Measurements from ENCODE around the gene SPOCD1. TPM values are rescaled to one million over a fixed set of nuclear protein-coding genes. Genes with fewer than 3 reads are reported as not detected.

SPOCD1 gene
- total and polyA plus RNA-seq, 9 donors: 0.13 to 0.75 (median 0.51) TPM

DNA sequence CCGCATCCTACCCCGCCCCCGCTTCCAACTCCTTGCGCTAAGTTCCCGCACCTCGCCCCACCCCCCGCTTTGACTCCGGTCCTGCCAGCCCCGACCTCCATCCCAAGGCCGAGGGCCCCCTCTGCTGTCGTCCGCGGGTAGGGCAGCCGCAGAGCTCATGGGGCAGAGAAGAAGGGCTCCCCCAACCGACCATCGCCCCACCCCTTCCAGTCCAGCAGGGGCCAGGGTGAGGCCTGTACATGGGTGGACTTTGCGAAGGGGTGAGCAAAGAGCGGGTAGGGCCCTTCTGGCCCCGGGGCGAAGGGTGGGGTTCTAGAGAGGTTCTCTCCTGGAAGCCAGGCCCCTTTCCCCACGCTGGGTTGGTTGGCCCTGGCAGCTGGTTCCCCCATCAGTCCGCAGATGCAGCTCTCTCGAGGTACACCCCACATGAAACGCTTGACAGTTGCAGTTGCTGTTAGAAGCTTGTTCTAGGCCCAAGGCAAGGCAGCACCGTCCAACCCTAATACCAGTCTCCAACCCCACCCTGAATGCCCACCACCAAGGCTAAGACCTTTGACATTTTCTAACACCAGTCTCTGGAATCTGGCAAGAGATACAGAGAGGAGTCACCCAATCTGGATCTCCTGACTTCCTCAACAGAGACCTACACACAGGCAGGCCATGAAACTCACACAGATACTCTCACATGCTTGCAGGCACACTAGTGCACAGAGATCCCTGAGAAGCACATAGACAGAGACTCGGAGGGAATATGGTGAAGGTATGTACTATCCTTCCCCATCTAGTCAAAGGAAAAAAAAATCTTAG is 26.4 kb downstream of the SPOCD1 start:
- Histone ChIP-seq H3K4me3 (ENCODE audit: low read length) (peak overlapping the region; percentile 63), H3K27me3 (ENCODE audit: control insufficient read depth, insufficient read depth, low read length) (no peaks in the 10 kb centered on the region), H3K9me3 (replicated peaks; ENCODE audit: control insufficient read depth, low read depth, low read length) (no peaks in the 10 kb centered on the region), H3K4me1 (ENCODE audit: control insufficient read depth, insufficient read depth, low read length) (peaks cover 18% of the 10 kb centered on the region), H3K36me3 (ENCODE audit: control insufficient read depth, insufficient read depth, low read length) (no peaks in the 10 kb centered on the region), H3K27ac (ENCODE audit: low read length) (peak overlapping the region; percentile 88)
- WGBS (ENCODE audit: insufficient coverage): 13% methylated on average over 13 of the region's 26 CpGs
- DNase-seq: peak; percentile 94

DNA sequence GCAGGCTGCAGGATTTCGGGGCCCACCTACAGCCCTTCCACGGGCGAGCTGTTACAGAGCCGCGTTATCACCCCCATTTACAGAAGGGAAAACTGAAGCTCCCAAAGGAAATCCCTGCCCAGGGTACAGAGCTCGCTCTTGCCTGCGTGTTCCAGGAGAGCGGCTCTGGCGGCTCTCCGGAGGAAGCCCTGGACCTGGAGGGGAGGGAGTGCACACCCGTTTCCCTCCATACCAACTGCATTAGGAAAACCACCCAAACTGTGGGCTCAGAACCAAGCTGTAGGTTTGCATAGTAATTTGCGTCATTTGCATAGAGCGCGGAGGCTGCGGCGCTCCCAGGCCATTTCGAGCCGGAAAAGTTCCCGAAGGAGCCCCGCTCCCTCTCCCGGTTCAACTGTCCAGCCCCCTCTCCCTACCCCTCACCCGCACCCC is 27.0 kb downstream of the SPOCD1 start:
- peak; percentile 90 for DNase-seq

DNA sequence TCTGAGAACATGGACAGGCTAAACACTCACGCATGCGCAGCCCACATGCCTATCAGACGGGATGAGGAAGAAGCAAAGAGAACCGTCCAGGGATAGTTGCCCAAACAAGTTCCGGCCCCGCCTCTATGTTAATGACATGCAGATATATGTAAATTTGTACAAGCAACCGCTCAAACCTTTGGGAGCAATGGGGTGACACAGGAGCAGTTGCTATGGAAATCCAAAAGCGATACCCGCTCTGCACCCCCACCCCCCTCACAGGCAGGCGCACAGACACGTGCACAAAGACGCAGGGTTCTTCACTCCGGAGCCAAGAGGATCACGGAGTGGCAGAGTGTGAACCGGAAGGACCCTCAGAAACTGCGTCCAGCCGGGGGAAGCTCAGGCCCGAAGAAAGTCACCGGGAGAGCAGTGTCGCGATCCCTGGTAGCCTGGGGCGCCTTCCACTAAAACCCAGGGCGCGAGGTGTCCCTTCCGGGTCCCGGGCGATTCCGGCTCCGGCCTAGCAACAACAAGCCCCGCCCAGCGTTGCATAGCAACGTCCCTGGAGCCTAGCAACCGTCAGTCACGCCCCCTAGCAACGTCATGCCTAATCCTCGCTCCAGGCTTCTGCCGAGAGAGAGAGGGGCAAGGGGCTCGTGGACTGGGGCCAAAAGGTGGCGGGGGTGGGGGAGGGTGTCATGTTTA is 27.5 kb downstream of the SPOCD1 start:
- WGBS (ENCODE audit: insufficient coverage): 0% methylated on average over 21 of the region's 39 CpGs
- H3K4me1 ChIP-seq (ENCODE audit: control insufficient read depth, insufficient read depth, low read length): peaks cover 18% of the 10 kb centered on the region
- no peaks in the 10 kb centered on the region for H3K27me3 ChIP-seq (ENCODE audit: control insufficient read depth, insufficient read depth, low read length)
- peak overlapping the region; percentile 88 for H3K27ac ChIP-seq (ENCODE audit: low read length)
- no peaks in the 10 kb centered on the region for H3K36me3 ChIP-seq (ENCODE audit: control insufficient read depth, insufficient read depth, low read length)
- DNase-seq: peak; percentile 93
- no peaks in the 10 kb centered on the region for H3K9me3 ChIP-seq (replicated peaks; ENCODE audit: control insufficient read depth, low read depth, low read length)
- peak overlapping the region; percentile 63 for H3K4me3 ChIP-seq (ENCODE audit: low read length)

More for the DNA sequence above, 27.0 kb downstream of the SPOCD1 start:
- peaks cover 18% of the 10 kb centered on the region for H3K4me1 ChIP-seq (ENCODE audit: control insufficient read depth, insufficient read depth, low read length)
- H3K36me3 ChIP-seq (ENCODE audit: control insufficient read depth, insufficient read depth, low read length): no peaks in the 10 kb centered on the region
- peak overlapping the region; percentile 63 for H3K4me3 ChIP-seq (ENCODE audit: low read length)
- peak overlapping the region; percentile 88 for H3K27ac ChIP-seq (ENCODE audit: low read length)
- H3K27me3 ChIP-seq (ENCODE audit: control insufficient read depth, insufficient read depth, low read length): no peaks in the 10 kb centered on the region
- WGBS (ENCODE audit: insufficient coverage): 0% methylated on average over 16 of the region's 22 CpGs
- no peaks in the 10 kb centered on the region for H3K9me3 ChIP-seq (replicated peaks; ENCODE audit: control insufficient read depth, low read depth, low read length)

DNA sequence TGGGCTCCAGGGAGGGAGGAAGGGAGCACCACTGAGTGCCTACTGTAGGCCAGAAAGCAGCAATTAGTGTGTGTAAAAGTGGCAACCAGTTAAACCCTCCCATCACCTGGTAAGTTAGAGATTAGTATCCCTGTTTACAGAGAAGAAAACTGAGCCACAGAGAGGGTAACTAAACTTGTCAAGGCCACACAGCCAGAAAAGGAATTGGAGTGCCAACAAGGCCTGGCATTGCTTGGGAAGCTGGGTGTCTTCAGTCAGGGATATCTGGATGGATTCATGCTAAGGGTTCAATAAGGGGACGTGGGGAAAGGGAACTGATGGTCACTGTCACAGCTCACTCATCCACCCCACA is 28.1 kb downstream of the SPOCD1 start:
- peak overlapping the region; percentile 82 for H3K27ac ChIP-seq (ENCODE audit: low read length)

GRCh38 chr1:31787261-31787660 is 28.6 kb downstream of the SPOCD1 start:
- Histone ChIP-seq H3K4me3 (ENCODE audit: low read length) (no peak overlapping the region), H3K4me1 (ENCODE audit: control insufficient read depth, insufficient read depth, low read length) (peaks cover 27% of the 10 kb centered on the region), H3K36me3 (ENCODE audit: control insufficient read depth, insufficient read depth, low read length) (no peaks in the 10 kb centered on the region), H3K27me3 (ENCODE audit: control insufficient read depth, insufficient read depth, low read length) (no peaks in the 10 kb centered on the region), H3K9me3 (replicated peaks; ENCODE audit: control insufficient read depth, low read depth, low read length) (no peaks in the 10 kb centered on the region), H3K27ac (ENCODE audit: low read length) (no peak overlapping the region)
- DNase-seq: no peak
- no CpG with 5 or more reads among the region's 3 CpGs for WGBS (ENCODE audit: insufficient coverage)

More for the DNA sequence above, 28.1 kb downstream of the SPOCD1 start:
- no peaks in the 10 kb centered on the region for H3K9me3 ChIP-seq (replicated peaks; ENCODE audit: control insufficient read depth, low read depth, low read length)
- no peaks in the 10 kb centered on the region for H3K36me3 ChIP-seq (ENCODE audit: control insufficient read depth, insufficient read depth, low read length)
- peaks cover 22% of the 10 kb centered on the region for H3K4me1 ChIP-seq (ENCODE audit: control insufficient read depth, insufficient read depth, low read length)
- DNase-seq: no peak
- H3K27me3 ChIP-seq (ENCODE audit: control insufficient read depth, insufficient read depth, low read length): no peaks in the 10 kb centered on the region
- WGBS (ENCODE audit: insufficient coverage): no CpG with 5 or more reads among the region's 1 CpG
- no peak overlapping the region for H3K4me3 ChIP-seq (ENCODE audit: low read length)

DNA sequence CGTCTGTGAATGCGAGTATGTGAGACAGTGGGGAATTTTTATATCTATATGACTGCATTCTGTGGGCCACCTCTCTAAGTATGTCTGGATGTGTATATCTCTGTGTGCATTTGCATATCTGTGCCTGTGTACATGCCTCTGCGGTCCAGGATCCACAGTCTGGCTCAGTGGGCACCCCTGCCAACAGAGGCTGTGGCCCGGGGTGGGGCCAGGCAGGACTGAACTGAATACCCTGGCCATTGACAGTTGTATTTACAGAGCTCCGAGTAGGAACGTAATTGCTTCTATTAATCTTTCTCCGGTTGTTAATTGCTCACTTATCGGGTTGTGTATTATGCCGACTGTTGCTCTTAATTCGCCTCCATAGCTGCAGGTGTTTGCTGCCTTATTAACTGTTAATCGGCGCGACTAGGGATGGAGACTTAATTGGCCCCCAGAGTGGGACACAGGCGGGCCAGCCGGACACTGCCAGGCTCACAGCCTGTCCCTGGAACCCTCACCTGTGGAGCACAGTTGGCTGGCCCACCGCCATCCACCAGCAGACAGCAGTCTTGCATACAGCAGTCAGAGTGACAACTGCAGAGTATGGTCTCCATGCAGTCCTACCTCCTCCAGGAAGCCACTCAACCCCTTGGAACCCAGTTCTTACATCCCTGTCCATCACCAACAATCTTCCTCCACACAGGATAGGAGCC is 29.3 kb downstream of the SPOCD1 start:
- Histone ChIP-seq H3K27me3 (ENCODE audit: control insufficient read depth, insufficient read depth, low read length) (no peaks in the 10 kb centered on the region), H3K4me3 (ENCODE audit: low read length) (no peak overlapping the region), H3K27ac (ENCODE audit: low read length) (no peak overlapping the region), H3K36me3 (ENCODE audit: control insufficient read depth, insufficient read depth, low read length) (no peaks in the 10 kb centered on the region), H3K4me1 (ENCODE audit: control insufficient read depth, insufficient read depth, low read length) (peaks cover 34% of the 10 kb centered on the region), H3K9me3 (replicated peaks; ENCODE audit: control insufficient read depth, low read depth, low read length) (no peaks in the 10 kb centered on the region)
- no peak for DNase-seq
- WGBS (ENCODE audit: insufficient coverage): 76% methylated on average over 16 of the region's 16 CpGs

- H3K4me3 ChIP-seq (ENCODE audit: low read length): no peak overlapping the region
- H3K36me3 ChIP-seq (ENCODE audit: control insufficient read depth, insufficient read depth, low read length): no peaks in the 10 kb centered on the region
- no peaks in the 10 kb centered on the region for H3K27me3 ChIP-seq (ENCODE audit: control insufficient read depth, insufficient read depth, low read length)
- no peaks in the 10 kb centered on the region for H3K9me3 ChIP-seq (replicated peaks; ENCODE audit: control insufficient read depth, low read depth, low read length)
- 70% methylated on average over 1 of the region's 3 CpGs for WGBS (ENCODE audit: insufficient coverage)
- peaks cover 39% of the 10 kb centered on the region for H3K4me1 ChIP-seq (ENCODE audit: control insufficient read depth, insufficient read depth, low read length)
- no peak for DNase-seq
- H3K27ac ChIP-seq (ENCODE audit: low read length): no peak overlapping the region
Observed at GRCh38 chr1:31785947-31786290, 29.9 kb downstream of the SPOCD1 start.

- peaks cover 39% of the 10 kb centered on the region for H3K4me1 ChIP-seq (ENCODE audit: control insufficient read depth, insufficient read depth, low read length)
- DNase-seq: no peak
- 73% methylated on average over 17 of the region's 20 CpGs for WGBS (ENCODE audit: insufficient coverage)
Observed at GRCh38 chr1:31785020-31785946, 30.5 kb downstream of the SPOCD1 start.

GRCh38 chr1:31784356-31785019 is 31.3 kb downstream of the SPOCD1 start:
- Histone ChIP-seq H3K4me1 (ENCODE audit: control insufficient read depth, insufficient read depth, low read length) (peaks cover 38% of the 10 kb centered on the region), H3K4me3 (ENCODE audit: low read length) (no peak overlapping the region), H3K27ac (ENCODE audit: low read length) (no peak overlapping the region), H3K27me3 (ENCODE audit: control insufficient read depth, insufficient read depth, low read length) (no peaks in the 10 kb centered on the region), H3K36me3 (ENCODE audit: control insufficient read depth, insufficient read depth, low read length) (no peaks in the 10 kb centered on the region), H3K9me3 (replicated peaks; ENCODE audit: control insufficient read depth, low read depth, low read length) (no peaks in the 10 kb centered on the region)
- no peak for DNase-seq
- WGBS (ENCODE audit: insufficient coverage): 71% methylated on average over 3 of the region's 4 CpGs

More at GRCh38 chr1:31785020-31785946, 30.5 kb downstream of the SPOCD1 start:
- H3K27ac ChIP-seq (ENCODE audit: low read length): no peak overlapping the region
- H3K9me3 ChIP-seq (replicated peaks; ENCODE audit: control insufficient read depth, low read depth, low read length): no peaks in the 10 kb centered on the region
- H3K27me3 ChIP-seq (ENCODE audit: control insufficient read depth, insufficient read depth, low read length): no peaks in the 10 kb centered on the region
- no peak overlapping the region for H3K4me3 ChIP-seq (ENCODE audit: low read length)
- H3K36me3 ChIP-seq (ENCODE audit: control insufficient read depth, insufficient read depth, low read length): no peaks in the 10 kb centered on the region

Measured in muscle of leg (tissue), 11 donors.